Testis (tissue), 3 donors: Measurements from ENCODE around the gene ZNF268. TPM values are rescaled to one million over a fixed set of nuclear protein-coding genes. Genes with fewer than 3 reads are reported as not detected.

Source experiments
- DNase-seq: peaks from one replicate; pipeline ENCODE4 v3.0.0-alpha.2; 2019
- H3K27ac ChIP-seq, 2 donors: fragments of 200-600 bp; sonication (generic); one replicate each; pipeline ENCODE4 v1.5.1; 2019
- H3K27me3 ChIP-seq: fragments of 200-600 bp; sonication (generic); one replicate; pipeline ENCODE4 v1.5.1; 2019
- H3K36me3 ChIP-seq: fragments of 200-600 bp; sonication (generic); one replicate; pipeline ENCODE4 v1.5.1; 2017; ENCODE audit warnings: low read depth; ENCODE audit errors: missing control alignments
- H3K4me1 ChIP-seq: fragments of 200-600 bp; sonication (generic); one replicate; pipeline ENCODE4 v1.5.1; 2019
- H3K4me3 ChIP-seq, 2 donors: fragments of 200-600 bp; sonication (generic); one replicate each; pipeline ENCODE4 v1.5.1; 2017 to 2019
- H3K9me3 ChIP-seq: fragments of 200-600 bp; sonication (generic); one replicate; pipeline ENCODE4 v1.5.1; 2017
- CTCF ChIP-seq, 3 experiments: fragments of 450-650 bp in 2 of 3; fragments of 200-600 bp in 1 of 3; sonication (generic) in 1 of 3; IDR thresholded peaks; one replicate each; pipeline ENCODE4 v1.5.1; 2016 to 2019; ENCODE audit warnings: antibody characterized with exemption in 3 of 3, mild to moderate bottlenecking in 2 of 3, moderate library complexity in 1 of 3
- POLR2A ChIP-seq: fragments of 450-650 bp; IDR thresholded peaks from one replicate; pipeline ENCODE4 v1.6.1; 2017; ENCODE audit warnings: antibody characterized with exemption, mild to moderate bottlenecking, moderate library complexity
- WGBS, 2 donors: methylation state at CpG; one replicate each; pipeline ENCODE4 v1.1.5; 2018; 5-methylcytosine and 5-hydroxymethylcytosine counted together
- intact Hi-C: fragments of 100-400 bp; cut with DNase I; formaldehyde crosslinking; loops from one replicate; pipeline ENCODE4 v1.15.1; 2023; ENCODE audit warnings: low total_unique reads
- polyA plus RNA-seq: library from polyadenylated mRNA; stranded (reverse); fragments of 350-450 nt; fragmentation: Illumina TruSeq; extraction: RNeasy Lipid Tissue Mini Kit (QIAGEN cat#74804); gene quantifications from one replicate; pipeline ENCODE4 v1.2.3, GENCODE V29; 2014; ENCODE audit warnings: low read depth, low replicate concordance; ENCODE audit not compliant: insufficient read depth
- total RNA-seq, 2 donors: library from RNA; depleted of rRNA; stranded (reverse); fragments of >200 nt; gene quantifications; one replicate each; pipeline ENCODE4 v1.2.3, GENCODE V29; 2016

ZNF268 gene
- total and polyA plus RNA-seq, 3 donors from 2014 or later: 6.9 to 20.4 (median 18.6) TPM

DNA sequence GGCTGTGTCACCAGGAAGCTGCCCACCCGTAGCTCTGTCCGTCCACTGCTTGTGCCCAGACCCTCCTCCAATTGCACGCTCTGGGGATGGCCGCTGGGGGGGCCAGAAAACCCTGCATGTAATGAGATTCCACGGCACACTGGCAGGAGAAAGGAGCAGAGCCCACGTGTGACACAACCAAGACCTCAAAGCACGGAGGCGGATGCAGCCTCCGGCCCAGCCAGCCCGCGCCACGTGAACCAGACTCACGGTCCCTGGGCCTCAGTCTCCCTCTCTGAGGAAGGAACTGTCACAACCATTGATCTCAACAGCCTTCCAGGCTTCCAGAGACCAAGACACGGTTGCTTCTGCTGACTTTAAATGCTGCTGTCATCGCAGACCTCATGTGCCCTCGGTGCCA is 39.9 kb downstream of the ZNF268 start:
- Histone ChIP-seq H3K27ac (no peak overlapping the region), H3K4me1 (no peaks in the 10 kb centered on the region), H3K4me3 (no peak overlapping the region), H3K9me3 (no peaks in the 10 kb centered on the region), H3K27me3 (no peaks in the 10 kb centered on the region), H3K36me3 (no peaks in the 10 kb centered on the region)
- DNase-seq: no peak
- TF ChIP-seq POLR2A: no peak
- TF ChIP-seq CTCF (IDR thresholded peaks at IDR 0.05): no peak
- intact Hi-C loops: no loop called here
- WGBS, 2 donors: 89 to 95% methylated on average over 9 to 16 of the region's 16 CpGs

DNA sequence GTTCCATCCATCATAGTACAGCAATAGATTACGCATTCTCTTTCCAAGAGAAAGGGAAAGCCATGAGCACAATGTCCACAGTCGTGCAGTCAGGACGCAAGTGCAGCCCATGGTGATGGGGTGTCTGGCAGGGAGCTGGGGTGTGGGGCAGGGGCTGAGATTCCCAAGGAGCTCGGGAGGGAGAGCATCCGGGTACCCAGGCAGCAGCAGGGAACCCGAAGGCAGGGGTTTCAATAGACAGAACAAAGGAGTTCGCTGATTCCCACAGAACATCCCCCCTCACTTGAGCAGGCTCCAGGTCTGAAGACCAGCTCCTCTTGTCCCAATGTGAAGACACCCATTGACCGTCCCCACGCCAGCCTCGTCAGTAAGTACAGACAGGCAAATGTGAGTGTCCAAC is 40.9 kb downstream of the ZNF268 start:
- no peaks in the 10 kb centered on the region for H3K9me3 ChIP-seq
- DNase-seq: no peak
- no peaks in the 10 kb centered on the region for H3K27me3 ChIP-seq
- intact Hi-C loops: no loop called here
- no peaks in the 10 kb centered on the region for H3K36me3 ChIP-seq
- no peaks in the 10 kb centered on the region for H3K4me1 ChIP-seq
- H3K4me3 ChIP-seq: no peak overlapping the region
- no peak for TF ChIP-seq CTCF (IDR thresholded peaks at IDR 0.05)
- no peak for TF ChIP-seq POLR2A
- no peak overlapping the region for H3K27ac ChIP-seq
- 80 to 83% methylated on average over 10 of the region's 10 CpGs for WGBS, 2 donors

DNA sequence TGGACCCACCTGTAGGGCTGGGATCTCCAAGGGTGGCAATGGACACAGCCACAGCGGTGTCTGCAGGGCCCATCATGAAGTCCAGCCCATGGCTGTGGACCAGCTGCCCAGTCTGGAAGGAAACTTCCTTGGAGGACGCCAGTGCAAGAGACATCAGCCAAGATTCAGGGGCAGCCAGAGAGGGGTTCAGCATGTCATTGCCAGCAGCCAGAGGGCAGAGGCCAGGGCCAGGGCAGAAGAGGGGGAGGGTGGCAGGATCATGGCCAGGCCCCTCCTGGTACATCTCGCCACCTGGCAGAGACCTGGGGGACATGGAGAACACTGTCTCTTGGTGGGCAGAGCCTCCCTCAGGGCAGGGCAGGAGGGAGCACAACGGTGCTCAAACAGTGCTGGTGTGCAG is 44.2 kb downstream of the ZNF268 start:
- TF ChIP-seq POLR2A: no peak
- no peak for TF ChIP-seq CTCF (IDR thresholded peaks at IDR 0.05)
- Histone ChIP-seq H3K4me3 (no peak overlapping the region), H3K4me1 (no peaks in the 10 kb centered on the region), H3K27me3 (no peaks in the 10 kb centered on the region), H3K36me3 (no peaks in the 10 kb centered on the region), H3K9me3 (no peaks in the 10 kb centered on the region), H3K27ac (no peak overlapping the region)
- intact Hi-C loops: no loop called here
- 82% methylated on average over 3 to 4 of the region's 4 CpGs for WGBS, 2 donors
- no peak for DNase-seq

DNA sequence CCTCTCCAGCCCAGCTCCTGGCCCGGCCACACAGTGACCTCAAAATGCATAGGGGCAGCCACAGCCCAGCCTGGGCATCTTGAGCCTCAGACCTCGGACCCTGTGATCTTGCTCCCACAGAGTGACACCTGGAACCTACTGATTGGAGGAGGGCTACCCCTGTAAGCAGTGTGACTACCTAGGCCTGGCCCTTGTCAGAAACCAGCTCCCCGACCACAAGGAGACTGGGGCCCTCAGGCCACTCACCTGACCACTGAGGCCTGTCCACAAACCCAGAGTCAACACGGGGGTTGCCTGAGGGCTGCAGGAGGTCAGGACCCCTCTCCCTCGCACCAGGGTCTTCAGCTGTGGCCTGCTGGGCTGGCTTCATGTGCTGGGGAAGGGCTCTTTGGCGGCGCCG is 45.4 kb downstream of the ZNF268 start:
- TF ChIP-seq POLR2A: no peak
- TF ChIP-seq CTCF (IDR thresholded peaks at IDR 0.05): no peak
- Histone ChIP-seq H3K4me1 (no peaks in the 10 kb centered on the region), H3K27me3 (no peaks in the 10 kb centered on the region), H3K27ac (no peak overlapping the region), H3K9me3 (no peaks in the 10 kb centered on the region), H3K36me3 (no peaks in the 10 kb centered on the region), H3K4me3 (no peak overlapping the region)
- DNase-seq: no peak
- intact Hi-C loops: no loop called here
- WGBS, 2 donors: 75 to 88% methylated on average over 1 to 8 of the region's 8 CpGs

GRCh38 chr12:133227281-133227852 is 46.1 kb downstream of the ZNF268 start:
- H3K36me3 ChIP-seq: no peaks in the 10 kb centered on the region
- no peaks in the 10 kb centered on the region for H3K4me1 ChIP-seq
- no peak overlapping the region for H3K27ac ChIP-seq
- H3K9me3 ChIP-seq: no peaks in the 10 kb centered on the region
- TF ChIP-seq POLR2A (no peak), CTCF (IDR thresholded peaks at IDR 0.05) (no peak)
- H3K4me3 ChIP-seq: no peak overlapping the region
- WGBS, 2 donors: 70% methylated on average over 7 of the region's 7 CpGs; no CpG with 5 or more reads in 1 of the 2 donors
- H3K27me3 ChIP-seq: no peaks in the 10 kb centered on the region
- DNase-seq: no peak
- intact Hi-C loops: no loop called here
